Measurements from ENCODE around the gene CASR.

The CASR gene

GRCh38 chr3:122263058-122263457 is 79.6 kb downstream of the CASR start:
- no peak for DNase-seq

GRCh38 chr3:122263974-122264588 is 80.6 kb downstream of the CASR start:
- no peak for DNase-seq

GRCh38 chr3:122265957-122266356 is 82.5 kb downstream of the CASR start:
- no peak for DNase-seq

GRCh38 chr3:122268257-122269024 is 85.0 kb downstream of the CASR start:
- no peak for DNase-seq

- DNase-seq = no peak
Observed at GRCh38 chr3:122269045-122269444, 85.6 kb downstream of the CASR start.

- no peak for DNase-seq
Observed at GRCh38 chr3:122271246-122271898, 87.9 kb downstream of the CASR start.

GRCh38 chr3:122272879-122273278 is 89.4 kb downstream of the CASR start:
- DNase-seq = no peak

GRCh38 chr3:122273498-122273897 is 90.0 kb downstream of the CASR start:
- no peak for DNase-seq

- DNase-seq = no peak
Observed at GRCh38 chr3:122281891-122282290, 98.4 kb downstream of the CASR start.

GRCh38 chr3:122283796-122284445 is 100.5 kb downstream of the CASR start:
- DNase-seq = no peak

- no peak for DNase-seq
Observed at GRCh38 chr3:122284486-122284885, 101.0 kb downstream of the CASR start.

- DNase-seq = no peak
Observed at GRCh38 chr3:122294359-122294758, 110.9 kb downstream of the CASR start.

- DNase-seq = no peak
Observed at GRCh38 chr3:122295266-122296062, 112.0 kb downstream of the CASR start.

GRCh38 chr3:122298239-122298638 is 114.8 kb downstream of the CASR start:
- DNase-seq = no peak

GRCh38 chr3:122299215-122299614 is 115.7 kb downstream of the CASR start:
- no peak for DNase-seq

GRCh38 chr3:122299872-122300460 is 116.5 kb downstream of the CASR start:
- no peak for DNase-seq

GRCh38 chr3:122301063-122301462 is 117.6 kb downstream of the CASR start:
- DNase-seq = no peak

- no peak for DNase-seq
Observed at GRCh38 chr3:122305818-122306621, 122.6 kb downstream of the CASR start.

- DNase-seq = no peak
Observed at GRCh38 chr3:122306622-122306953, 123.1 kb downstream of the CASR start.

- no peak for DNase-seq
Observed at GRCh38 chr3:122307094-122307687, 123.7 kb downstream of the CASR start.

GRCh38 chr3:122307976-122308375 is 124.5 kb downstream of the CASR start:
- DNase-seq = no peak

All from activated effector memory CD4-positive, alpha-beta T cell treated with anti-CD3 and anti-CD28 coated beads, Interleukin-2, amount 50 U/mL, for 16 hours (primary cell).